Stimulated activated CD8-positive, alpha-beta memory T cell treated with anti-CD3 and anti-CD28 coated beads, Interleukin-15, amount 100 ng/mL, for 1 hour (primary cell): ENCODE data around the gene TSHZ3.

Experiments
- DNase-seq: peaks from one replicate; pipeline ENCODE4 v3.0.0-alpha.2; 2020; ENCODE audit warnings: low read depth

Gene TSHZ3

GRCh38 chr19:31226151-31226935, 122.9 kb downstream of the TSHZ3 start:
- no peak for DNase-seq
